HEK293 (cell line): ENCODE results near the gene ACVR2A.

Source experiments
- CTCF ChIP-seq: fragments of 450-650 bp; formaldehyde crosslinking; IDR thresholded peaks from 2 replicates; pipeline ENCODE4 v1.5.1; 2016; ENCODE audit warnings: missing biosample characterization, missing genetic modification characterization
- PRDM2 ChIP-seq: fragments of 450-650 bp; formaldehyde crosslinking; IDR thresholded peaks from 2 replicates; pipeline ENCODE4 v1.5.1; 2016; ENCODE audit warnings: missing biosample characterization, missing genetic modification characterization, borderline replicate concordance
- SETDB1 ChIP-seq: IDR thresholded peaks from one replicate; pipeline ENCODE4 v1.6.1; 2017; ENCODE audit warnings: mild to moderate bottlenecking, low read length, moderate library complexity, mixed read lengths; ENCODE audit not compliant: insufficient read length
- WT1 ChIP-seq: fragments of 450-650 bp; formaldehyde crosslinking; IDR thresholded peaks from 2 replicates; pipeline ENCODE4 v1.5.1; 2016; ENCODE audit warnings: missing biosample characterization, missing genetic modification characterization
- ZBTB6 ChIP-seq: fragments of 450-650 bp; formaldehyde crosslinking; IDR thresholded peaks from 2 replicates; pipeline ENCODE4 v1.5.1; 2017; ENCODE audit warnings: missing biosample characterization, missing genetic modification characterization
- ZBTB7A ChIP-seq: fragments of 450-650 bp; formaldehyde crosslinking; IDR thresholded peaks from 2 replicates; pipeline ENCODE4 v1.5.1; 2016; ENCODE audit warnings: low read depth, missing biosample characterization, missing genetic modification characterization
- ZBTB8A ChIP-seq: fragments of 450-650 bp; formaldehyde crosslinking; IDR thresholded peaks from 2 replicates; pipeline ENCODE4 v1.5.1; 2016; ENCODE audit warnings: missing biosample characterization, missing genetic modification characterization
- ZEB2 ChIP-seq: fragments of 450-650 bp; formaldehyde crosslinking; IDR thresholded peaks from 2 replicates; pipeline ENCODE4 v1.5.1; 2016; ENCODE audit warnings: missing biosample characterization, missing genetic modification characterization
- ZNF10 ChIP-seq: fragments of 450-650 bp; formaldehyde crosslinking; IDR thresholded peaks from 2 replicates; pipeline ENCODE4 v1.5.1; 2017; ENCODE audit warnings: missing biosample characterization, missing genetic modification characterization
- ZNF274 ChIP-seq, 2 experiments: fragments of 200-500 bp in 1 of 2; fragments of 450-650 bp in 1 of 2; sonication (Bioruptor generic) in 1 of 2; formaldehyde crosslinking in 1 of 2; IDR thresholded peaks; 2 replicates each; pipeline versions ENCODE4 v1.5.1 to v1.6.1; 2014 to 2016; ENCODE audit warnings: borderline replicate concordance in 1 of 2, inconsistent platforms in 1 of 2, low read length in 1 of 2, missing biosample characterization in 1 of 2, missing genetic modification characterization in 1 of 2
- ZNF324 ChIP-seq: fragments of 450-650 bp; formaldehyde crosslinking; IDR thresholded peaks from 2 replicates; pipeline ENCODE4 v1.5.1; 2016; ENCODE audit warnings: missing biosample characterization, missing genetic modification characterization

GRCh38 chr2:147836099-147836498, 8.7 kb upstream of the ACVR2A start:
- TF ChIP-seq CTCF (tag by site-specific recombination) (no peak), PRDM2 (tag by site-specific recombination) (no peak), ZNF274 (IDR thresholded peaks at IDR 0.05; ENCODE audit: low read length) (no peak), ZNF274 (tag by site-specific recombination; IDR thresholded peaks at IDR 0.05; ENCODE audit: borderline replicate concordance) (no peak), SETDB1 (no peak), WT1 (tag by site-specific recombination) (no peak), ZEB2 (tag by site-specific recombination) (no peak), ZBTB6 (no peak), ZNF10 (no peak), ZBTB7A (tag by site-specific recombination) (no peak), ZNF324 (no peak), ZBTB8A (tag by site-specific recombination) (no peak)
